ENCODE measurements around the gene TAOK3. TPM values are rescaled to one million over a fixed set of nuclear protein-coding genes. Genes with fewer than 3 reads are reported as not detected.

The TAOK3 gene
- total and polyA plus RNA-seq, 2 donors (not counting 3 experiments of a cell fraction or from before 2014, with no cell fraction given) = 11.3 to 23.1 TPM

- peak overlapping the region; percentile 16 for H3K9ac ChIP-seq (replicated peaks; ENCODE audit: extremely low read depth, insufficient read depth, low read length)
- peak; percentile 88 for DNase-seq (ENCODE audit: low read depth, low spot score)
- peak; percentile 81 for FAIRE-seq
- H3K4me2 ChIP-seq (ENCODE audit: insufficient read depth, low read length) = peak overlapping the region; percentile 58
- H3K9me1 ChIP-seq (replicated peaks; ENCODE audit: control insufficient read depth, extremely low read depth, insufficient read depth, low read length) = no peaks in the 10 kb centered on the region
- H3K27me3 ChIP-seq (ENCODE audit: control insufficient read depth in 2 of 2, insufficient read depth in 2 of 2, low read length in 2 of 2) = no peaks in the 10 kb centered on the region
- H3K79me2 ChIP-seq (ENCODE audit: control insufficient read depth, insufficient read depth, low read length) = peaks cover 30% of the 10 kb centered on the region
- H3K4me3 ChIP-seq (replicated peaks in 1 of 3; ENCODE audit: insufficient read depth in 1 of 3, low read depth in 1 of 3, low read length in 3 of 3) = no peak overlapping the region
- H3K36me3 ChIP-seq (ENCODE audit: control insufficient read depth in 2 of 2, extremely low read depth in 1 of 2, insufficient read depth in 2 of 2, low read length in 2 of 2) = no peaks in the 10 kb centered on the region
- H3K27ac ChIP-seq (ENCODE audit: insufficient read depth, low read depth, low read length) = peak overlapping the region; percentile 37
- H3K9me3 ChIP-seq (replicated peaks; ENCODE audit: control insufficient read depth, insufficient read depth, low read length) = no peaks in the 10 kb centered on the region
- no peaks in the 10 kb centered on the region for H4K20me1 ChIP-seq (replicated peaks; ENCODE audit: control insufficient read depth, extremely low read depth, insufficient read depth, low read length)
- BruUV-seq (replicated peaks) = no TSS peak
- peaks cover 18% of the 10 kb centered on the region for H3K4me1 ChIP-seq (ENCODE audit: control insufficient read depth, extremely low read depth, insufficient read depth, low read length)
- dilution Hi-C loops (cut with MboI; ENCODE audit: extremely low pct_ligation_motif_present, low sequenced_read_pairs) = no loop called here
- intact Hi-C loops (cut with micrococcal nuclease) = loop anchor here (2.0 kb wide), 1 partner anchor 26 kb away; no protein-coding TSS in a partner anchor
- TF ChIP-seq CTCF (IDR thresholded peaks at IDR 0.05; ENCODE audit: extremely low read depth in 1 of 2, insufficient read depth in 1 of 2, low read depth in 1 of 2, low read length in 2 of 2) (no peak), EZH2 (IDR thresholded peaks at IDR 0.05; ENCODE audit: borderline replicate concordance, low read depth, low read length, severe bottlenecking) (no peak), MYC (IDR thresholded peaks at IDR 0.05; ENCODE audit: low read depth, low read length) (no peak), JUN (IDR thresholded peaks at IDR 0.05; ENCODE audit: borderline replicate concordance, insufficient read depth, insufficient read length, low read depth) (no peak), POLR2AphosphoS5 (IDR thresholded peaks at IDR 0.05; ENCODE audit: insufficient read depth, low read depth, low read length) (no peak), MAX (IDR thresholded peaks at IDR 0.05; ENCODE audit: insufficient read depth, insufficient read length) (no peak), FOS (IDR thresholded peaks at IDR 0.05; ENCODE audit: borderline replicate concordance, insufficient read depth, low read length) (no peak), POLR2A (IDR thresholded peaks at IDR 0.05; ENCODE audit: low read depth, low read length) (no peak), GATA2 (IDR thresholded peaks at IDR 0.05; ENCODE audit: insufficient read depth, insufficient read length, low read depth, low read length) (no peak)
- POLR2A ChIA-PET = interaction anchor here (0.7 kb wide), 1 partner anchor 35 kb away, joined by 5 read pairs; no protein-coding TSS in a partner anchor
- CTCF ChIA-PET = interaction anchor here (1.0 to 1.3 kb wide), 3 partner anchors 13 to 34 kb away, joined by 4 to 7 read pairs (median 4); no protein-coding TSS in a partner anchor
- no peak overlapping the region for H2AFZ ChIP-seq (ENCODE audit: low read depth, low read length)
Measured at GRCh38 chr12:118330421-118331018, 42.2 kb downstream of the TAOK3 start.

All from endothelial cell of umbilical vein (primary cell).